Endodermal cell (in vitro differentiated cells): ENCODE measurements around the gene CROCC. TPM values are rescaled to one million over a fixed set of nuclear protein-coding genes. Genes with fewer than 3 reads are reported as not detected.

Experiments
- DNase-seq: peaks from one replicate; pipeline ENCODE4 v3.0.0-alpha.2; 2017
- H3K27ac ChIP-seq: 2 replicates; pipeline ENCODE4 v1.5.1; 2013; ENCODE audit warnings: mild to moderate bottlenecking, low read depth, low read length, moderate library complexity
- H3K27me3 ChIP-seq: 2 replicates; pipeline ENCODE4 v1.6.1; 2013; ENCODE audit warnings: mild to moderate bottlenecking, low read length, moderate library complexity; ENCODE audit not compliant: insufficient read depth, control insufficient read depth, poor library complexity, severe bottlenecking
- H3K36me3 ChIP-seq: 2 replicates; pipeline ENCODE4 v1.7.0; 2013; ENCODE audit warnings: mild to moderate bottlenecking, low read length, moderate library complexity; ENCODE audit not compliant: control insufficient read depth, insufficient read depth
- H3K4me1 ChIP-seq: one replicate; pipeline ENCODE4 v1.7.0; 2013; ENCODE audit warnings: low read length; ENCODE audit not compliant: control insufficient read depth, insufficient read depth
- H3K4me3 ChIP-seq: 2 replicates; pipeline ENCODE4 v1.5.1; 2013; ENCODE audit warnings: mild to moderate bottlenecking, low read length, moderate library complexity
- H3K9ac ChIP-seq: 2 replicates; pipeline ENCODE4 v1.6.1; 2013; ENCODE audit warnings: mild to moderate bottlenecking, low read length, moderate library complexity; ENCODE audit not compliant: poor library complexity, severe bottlenecking; ENCODE audit errors: extremely low read depth
- H3K9me3 ChIP-seq: 2 replicates; pipeline ENCODE4 v1.6.1; 2013; ENCODE audit warnings: mild to moderate bottlenecking, low read length, moderate library complexity; ENCODE audit not compliant: control insufficient read depth
- H3K27ac Mint-ChIP-seq: 2 replicates; pipeline ENCODE4 v1.8.0; 2020; ENCODE audit warnings: mixed read lengths
- H3K27me3 Mint-ChIP-seq: 2 replicates; pipeline ENCODE4 v1.8.0; 2021; ENCODE audit warnings: mild to moderate bottlenecking, mixed read lengths; ENCODE audit not compliant: insufficient read depth
- H3K36me3 Mint-ChIP-seq: 2 replicates; pipeline ENCODE4 v1.8.0; 2020; ENCODE audit warnings: low read depth, mixed read lengths
- H3K4me1 Mint-ChIP-seq: 2 replicates; pipeline ENCODE4 v1.8.0; 2020; ENCODE audit warnings: mixed read lengths
- H3K4me3 Mint-ChIP-seq: 2 replicates; pipeline ENCODE4 v1.8.0; 2020; ENCODE audit warnings: mild to moderate bottlenecking, moderate library complexity, mixed read lengths
- H3K9me3 Mint-ChIP-seq: 2 replicates; pipeline ENCODE4 v1.8.0; 2020; ENCODE audit warnings: mild to moderate bottlenecking, mixed read lengths
- WGBS, 2 experiments: methylation state at CpG; one replicate each; pipeline versions ENCODE4 v1.1.5 to v1.1.7; 2013; ENCODE audit warnings: missing lambda C conversion rate in 2 of 2, mixed read lengths in 1 of 2; ENCODE audit not compliant: insufficient coverage in 1 of 2, insufficient read length in 1 of 2; 5-methylcytosine and 5-hydroxymethylcytosine counted together
- total RNA-seq, 2 donors: library from RNA; stranded (reverse); fragmentation: NEBNext Ultra II Directional in 1 of 2; extraction: Animal tissue kit (Norgen Biotek cat#: 25700) in 1 of 2; gene quantifications; 2 replicates in 1 of 2; 3 replicates in 1 of 2; pipeline ENCODE4 v1.2.1, GENCODE V29; 2021
- TF ChIP-seq, protein P1 (sequence below): fragments of 200-600 bp; sonication (generic); conservative IDR thresholded peaks from 2 replicates; pipeline ENCODE4 v1.5.0; 2021; ENCODE audit warnings: antibody characterized with exemption, mild to moderate bottlenecking

CROCC gene
- total RNA-seq, 2 donors from 2014 or later, result 58.4 to 61.8 TPM

DNA sequence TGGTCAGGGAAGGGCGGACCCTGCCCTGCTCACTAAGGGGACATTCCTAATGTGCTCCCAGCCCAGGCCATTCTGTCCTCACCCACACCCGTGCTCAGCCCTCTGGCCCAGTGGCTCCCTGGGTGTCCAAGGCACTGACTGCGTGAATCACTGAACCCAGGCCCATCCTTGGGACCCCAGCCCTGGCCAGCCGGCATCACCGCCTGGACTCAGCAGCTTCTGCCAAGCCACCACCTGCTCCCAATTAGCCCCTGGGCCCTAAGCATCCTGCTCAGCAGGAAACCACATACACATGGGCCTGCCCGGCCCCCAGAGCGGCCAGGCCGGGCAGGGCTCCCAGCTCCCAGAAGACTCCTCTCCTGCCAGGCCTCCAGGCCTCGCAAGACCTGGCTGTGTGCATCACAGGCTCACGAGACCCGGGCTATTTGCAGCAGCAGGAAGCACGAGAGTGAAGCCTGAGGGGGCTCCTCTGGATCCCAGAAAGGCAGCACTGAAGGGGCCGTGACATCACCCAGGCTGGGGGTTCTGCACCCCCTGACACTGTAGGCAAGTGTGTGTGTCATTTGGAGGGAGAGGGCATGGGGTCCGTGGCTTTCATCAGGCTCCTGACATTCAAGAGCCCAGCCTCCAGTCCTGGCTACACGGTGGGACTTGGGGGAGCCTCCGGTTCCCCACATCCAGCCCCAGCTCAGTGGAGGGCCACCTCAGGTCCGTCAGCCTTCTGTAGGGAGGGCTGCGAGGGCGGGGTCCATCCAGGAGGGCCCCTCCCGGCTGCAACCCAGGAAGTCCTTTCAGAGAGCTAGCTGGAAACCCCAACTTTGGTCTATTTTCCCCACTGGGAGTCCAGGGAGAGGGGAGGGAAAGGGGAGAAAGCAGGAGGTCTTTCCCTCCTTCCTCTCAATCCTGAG lies 57.1 kb downstream of the CROCC start:
- WGBS, 2 experiments, result 63 to 66% methylated on average over 11 to 20 of the region's 20 CpGs

DNA sequence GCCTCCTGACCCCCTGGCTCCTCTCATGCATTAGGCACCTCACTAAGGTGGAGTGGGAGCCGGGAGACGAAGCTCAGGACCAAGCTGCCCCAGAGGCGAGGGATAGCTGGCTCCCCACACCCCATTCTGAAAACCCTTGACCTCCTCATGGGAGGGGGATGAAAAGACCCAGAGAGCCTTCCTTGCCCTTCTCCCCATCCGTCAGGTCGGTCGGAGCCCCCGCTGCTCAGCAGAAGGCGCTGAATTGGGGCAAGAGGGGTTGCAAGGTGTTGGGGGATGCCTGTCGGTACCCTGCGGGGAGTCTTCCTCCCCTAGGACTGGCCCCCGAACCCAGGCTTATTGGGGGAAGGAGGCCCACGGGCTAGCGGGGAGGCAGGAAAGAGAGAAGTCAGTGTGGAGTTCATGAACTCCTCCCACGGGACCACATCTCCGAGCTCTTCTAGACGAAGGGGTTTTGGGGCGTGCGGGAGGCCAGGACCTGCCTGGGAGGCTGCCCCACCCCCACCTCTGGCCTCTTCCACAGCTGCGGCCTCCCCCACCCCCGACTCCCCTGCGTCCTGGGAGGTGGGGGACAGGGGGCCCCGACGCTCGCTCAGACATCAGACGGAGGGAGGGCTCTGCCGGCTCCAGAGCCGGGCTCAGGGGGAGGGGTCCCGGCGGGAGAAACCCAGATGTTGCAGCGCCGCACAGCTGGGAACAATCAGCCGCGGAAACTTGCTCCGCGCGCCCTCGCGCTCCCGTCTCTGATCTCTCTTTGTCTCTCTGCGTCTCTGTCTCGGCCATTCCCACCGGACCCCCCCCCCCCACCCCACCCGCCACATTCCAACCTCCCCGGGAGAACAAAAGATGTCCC lies 58.0 kb downstream of the CROCC start:
- Mint-ChIP-seq H3K36me3 (peaks cover 16% of the 10 kb centered on the region), H3K27ac (peak overlapping the region; percentile 30), H3K9me3 (no peaks in the 10 kb centered on the region), H3K4me3 (peak overlapping the region; percentile 74), H3K4me1 (peaks cover 3% of the 10 kb centered on the region), H3K27me3 (no peaks in the 10 kb centered on the region)
- H3K4me3 ChIP-seq, result peak overlapping the region; percentile 92
- peaks cover 7% of the 10 kb centered on the region for H3K4me1 ChIP-seq
- H3K9me3 ChIP-seq, result no peaks in the 10 kb centered on the region
- no peaks in the 10 kb centered on the region for H3K27me3 ChIP-seq
- peaks cover 23% of the 10 kb centered on the region for H3K36me3 ChIP-seq
- no peak overlapping the region for H3K27ac ChIP-seq
- peak overlapping the region; percentile 87 for H3K9ac ChIP-seq
- 0 to 6% methylated on average over 18 to 43 of the region's 44 CpGs for WGBS, 2 experiments
- DNase-seq, result peak; percentile 73
- TF ChIP-seq, protein P1, sequence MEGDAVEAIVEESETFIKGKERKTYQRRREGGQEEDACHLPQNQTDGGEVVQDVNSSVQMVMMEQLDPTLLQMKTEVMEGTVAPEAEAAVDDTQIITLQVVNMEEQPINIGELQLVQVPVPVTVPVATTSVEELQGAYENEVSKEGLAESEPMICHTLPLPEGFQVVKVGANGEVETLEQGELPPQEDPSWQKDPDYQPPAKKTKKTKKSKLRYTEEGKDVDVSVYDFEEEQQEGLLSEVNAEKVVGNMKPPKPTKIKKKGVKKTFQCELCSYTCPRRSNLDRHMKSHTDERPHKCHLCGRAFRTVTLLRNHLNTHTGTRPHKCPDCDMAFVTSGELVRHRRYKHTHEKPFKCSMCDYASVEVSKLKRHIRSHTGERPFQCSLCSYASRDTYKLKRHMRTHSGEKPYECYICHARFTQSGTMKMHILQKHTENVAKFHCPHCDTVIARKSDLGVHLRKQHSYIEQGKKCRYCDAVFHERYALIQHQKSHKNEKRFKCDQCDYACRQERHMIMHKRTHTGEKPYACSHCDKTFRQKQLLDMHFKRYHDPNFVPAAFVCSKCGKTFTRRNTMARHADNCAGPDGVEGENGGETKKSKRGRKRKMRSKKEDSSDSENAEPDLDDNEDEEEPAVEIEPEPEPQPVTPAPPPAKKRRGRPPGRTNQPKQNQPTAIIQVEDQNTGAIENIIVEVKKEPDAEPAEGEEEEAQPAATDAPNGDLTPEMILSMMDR, result no peak

More for the DNA sequence above, 57.1 kb downstream of the CROCC start:
- Histone ChIP-seq H3K9ac (peak overlapping the region; percentile 87), H3K4me1 (peaks cover 7% of the 10 kb centered on the region), H3K4me3 (peak overlapping the region; percentile 92), H3K9me3 (no peaks in the 10 kb centered on the region), H3K27me3 (no peaks in the 10 kb centered on the region), H3K36me3 (peaks cover 23% of the 10 kb centered on the region), H3K27ac (peak overlapping the region; percentile 32)
- no peak overlapping the region for H3K27ac Mint-ChIP-seq
- no peaks in the 10 kb centered on the region for H3K9me3 Mint-ChIP-seq
- no peak for DNase-seq
- TF ChIP-seq, protein P1, result no peak
- peak overlapping the region; percentile 74 for H3K4me3 Mint-ChIP-seq
- H3K27me3 Mint-ChIP-seq, result no peaks in the 10 kb centered on the region
- peaks cover 16% of the 10 kb centered on the region for H3K36me3 Mint-ChIP-seq
- peaks cover 3% of the 10 kb centered on the region for H3K4me1 Mint-ChIP-seq

GRCh38 chr1:16980473-16981268 lies 58.9 kb downstream of the CROCC start, which contains the start of gene MFAP2:
Gene MFAP2 (minus strand): TSS chr1:16980620. CDS start chr1:16978273, 2,347 bp downstream.
- no peaks in the 10 kb centered on the region for H3K9me3 Mint-ChIP-seq
- H3K27ac ChIP-seq, result peak within 1 kb of the TSS; percentile 68
- TF ChIP-seq, protein P1, result no peak
- DNase-seq, result peak; percentile 86
- H3K27me3 ChIP-seq, result no peaks in the 10 kb centered on the region
- peaks cover 7% of the 10 kb centered on the region for H3K4me1 ChIP-seq
- WGBS, 2 experiments, result 11 to 29% methylated on average over 12 to 46 of the region's 53 CpGs
- H3K4me3 ChIP-seq, result peak within 1 kb of the TSS; percentile 92
- no peaks in the 10 kb centered on the region for H3K9me3 ChIP-seq
- peaks cover 3% of the 10 kb centered on the region for H3K4me1 Mint-ChIP-seq
- H3K4me3 Mint-ChIP-seq, result peak within 1 kb of the TSS; percentile 74
- H3K36me3 ChIP-seq, result peaks cover 19% of the 10 kb centered on the region
- peak within 1 kb of the TSS; percentile 87 for H3K9ac ChIP-seq
- H3K27ac Mint-ChIP-seq, result peak within 1 kb of the TSS; percentile 71
- H3K27me3 Mint-ChIP-seq, result no peaks in the 10 kb centered on the region
- H3K36me3 Mint-ChIP-seq, result peaks cover 10% of the 10 kb centered on the region
